GM19395 (cell line): ENCODE measurements around the gene ACP2.
"Not testable (repeated sequence)": the region's sequence is repeated elsewhere in the genome, so short reads cannot be mapped to it uniquely, and the experiment has no call there.

Experiments used
- ATAC-seq: cut with Tn5 transposase; IDR thresholded peaks from one replicate; pipeline ENCODE4 v1.9.1; 2021; ENCODE audit warnings: mild to moderate bottlenecking, moderate library complexity; ENCODE audit not compliant: unreplicated experiment

The ACP2 gene

GRCh38 chr11:47208008-47208552 lies 40.5 kb downstream of the ACP2 start:
- not testable (repeated sequence) for ATAC-seq

GRCh38 chr11:47207459-47207858 lies 41.2 kb downstream of the ACP2 start:
- ATAC-seq = no peak

DNA sequence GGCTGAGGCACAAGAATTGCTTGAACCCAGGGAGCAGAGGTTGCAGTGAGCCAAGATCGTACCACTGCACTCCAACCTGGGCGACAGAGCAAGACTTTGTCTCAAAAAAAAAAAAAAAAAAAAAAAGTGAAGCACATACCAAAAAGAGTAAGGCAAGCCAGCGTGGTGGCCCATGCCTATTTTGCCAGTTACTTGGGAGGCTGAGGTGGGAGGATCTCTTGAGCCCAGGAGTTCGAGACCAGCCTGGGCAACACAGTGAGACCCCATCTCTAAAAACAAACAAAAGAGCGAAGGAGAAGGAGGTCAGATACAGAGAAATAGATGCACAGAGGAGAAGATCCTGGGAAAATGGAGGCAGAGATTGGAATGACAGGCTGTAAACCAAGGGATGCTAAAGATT lies 42.0 kb downstream of the ACP2 start:
- not testable (repeated sequence) for ATAC-seq

DNA sequence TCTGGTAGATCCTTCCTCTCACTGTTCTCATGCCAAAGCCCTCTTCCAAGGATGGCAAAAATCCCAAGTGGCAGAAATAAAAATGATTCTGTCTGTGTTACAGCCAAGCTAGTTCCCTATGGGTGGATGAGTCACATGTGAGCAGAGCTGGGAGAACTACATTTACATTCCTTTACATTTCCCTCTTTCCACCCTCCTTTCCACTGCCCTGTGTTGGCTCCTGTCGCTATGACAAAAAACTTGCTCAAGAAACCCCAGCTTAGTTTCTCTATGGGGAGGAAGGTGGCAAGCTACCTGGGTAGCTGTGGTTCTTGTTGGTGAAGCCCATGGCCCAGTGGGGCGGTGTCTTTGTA lies 44.0 kb downstream of the ACP2 start:
- ATAC-seq = no peak

- ATAC-seq = no peak
Observed at GRCh38 chr11:47202576-47202975, 46.0 kb downstream of the ACP2 start.

DNA sequence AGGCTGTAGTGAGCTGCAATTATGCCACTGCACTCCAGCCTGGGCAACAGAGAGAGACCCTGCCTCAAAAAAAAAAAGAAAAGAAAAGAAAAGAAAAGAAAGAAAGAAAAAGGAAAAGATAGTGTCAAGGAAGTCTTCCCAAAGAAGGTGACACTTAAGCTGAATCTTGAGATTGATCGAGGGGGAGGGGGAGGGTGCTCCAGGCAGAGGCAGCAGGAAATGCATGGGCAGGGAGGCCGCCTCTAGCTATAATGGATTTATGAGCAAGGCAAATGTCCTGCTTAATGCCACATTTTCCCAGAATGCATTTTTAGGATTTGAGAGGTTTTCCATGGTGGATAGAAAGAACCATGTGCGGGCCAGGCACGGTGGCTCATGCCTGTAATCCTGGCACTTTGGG lies 47.6 kb downstream of the ACP2 start:
- no peak for ATAC-seq

GRCh38 chr11:47198161-47198560 lies 50.5 kb downstream of the ACP2 start:
- not testable (repeated sequence) for ATAC-seq

- no peak for ATAC-seq
Observed at GRCh38 chr11:47192111-47192510, 56.5 kb downstream of the ACP2 start.

DNA sequence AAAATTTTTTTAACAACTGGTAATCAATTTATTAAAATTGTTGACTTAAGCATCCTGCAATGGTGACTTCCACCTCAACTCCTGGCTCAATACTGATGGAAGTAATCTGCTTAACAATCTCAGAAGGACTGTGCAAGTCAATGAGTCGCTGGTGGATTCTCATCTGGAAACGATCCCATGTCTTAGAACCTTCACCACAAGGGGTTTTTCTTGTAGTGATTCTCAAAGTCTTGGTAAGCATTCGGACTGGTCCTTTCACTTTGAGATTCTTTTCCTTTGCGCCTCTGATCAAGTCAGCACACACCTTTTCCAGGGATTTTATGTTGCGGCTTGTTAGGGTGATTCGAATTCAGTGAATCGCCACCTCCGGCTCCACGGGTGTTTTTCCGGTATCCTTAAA lies 57.5 kb downstream of the ACP2 start:
- not testable (repeated sequence) for ATAC-seq
